GM23248 (cell line): Measurements from ENCODE around the gene C1GALT1. TPM values are rescaled to one million over a fixed set of nuclear protein-coding genes. Genes with fewer than 3 reads are reported as not detected.

Experiments
- DNase-seq: peaks from one replicate; pipeline ENCODE4 v3.0.0-alpha.2; 2015
- H2AFZ ChIP-seq: fragments of 200-600 bp; sonication (generic); 2 replicates; pipeline ENCODE4 v1.6.1; 2016; ENCODE audit warnings: antibody characterized with exemption
- H3F3A ChIP-seq: fragments of 200-600 bp; sonication (generic); 2 replicates; pipeline ENCODE4 v1.6.1; 2016; ENCODE audit warnings: mild to moderate bottlenecking, antibody characterized with exemption, mixed run types; ENCODE audit not compliant: insufficient read depth
- H3K27ac ChIP-seq: fragments of 200-600 bp; sonication (generic); 2 replicates; pipeline ENCODE4 v1.5.1; 2016; ENCODE audit warnings: mild to moderate bottlenecking
- H3K27me3 ChIP-seq: fragments of 200-600 bp; sonication (generic); replicated peaks from 2 replicates; pipeline ENCODE4 v1.6.1; 2016; ENCODE audit warnings: mild to moderate bottlenecking; ENCODE audit not compliant: insufficient read depth
- H3K36me3 ChIP-seq: fragments of 200-600 bp; sonication (generic); 2 replicates; pipeline ENCODE4 v1.6.1; 2016; ENCODE audit warnings: low read depth, mild to moderate bottlenecking
- H3K4me1 ChIP-seq: fragments of 200-600 bp; sonication (generic); 2 replicates; pipeline ENCODE4 v1.6.1; 2016; ENCODE audit warnings: mild to moderate bottlenecking; ENCODE audit not compliant: insufficient read depth
- H3K4me2 ChIP-seq: fragments of 200-600 bp; sonication (generic); one replicate; pipeline ENCODE4 v1.6.1; 2016; ENCODE audit warnings: mild to moderate bottlenecking; ENCODE audit not compliant: unreplicated experiment
- H3K4me3 ChIP-seq: fragments of 200-600 bp; sonication (generic); 2 replicates; pipeline ENCODE4 v1.5.1; 2016; ENCODE audit warnings: mild to moderate bottlenecking
- H3K79me2 ChIP-seq: fragments of 200-600 bp; sonication (generic); 2 replicates; pipeline ENCODE4 v1.6.1; 2016; ENCODE audit warnings: mild to moderate bottlenecking; ENCODE audit not compliant: insufficient read depth
- H3K9ac ChIP-seq: fragments of 200-600 bp; sonication (generic); 2 replicates; pipeline ENCODE4 v1.6.1; 2016; ENCODE audit warnings: mild to moderate bottlenecking
- H3K9me2 ChIP-seq: fragments of 200-600 bp; sonication (generic); 2 replicates; pipeline ENCODE4 v1.6.1; 2016; ENCODE audit warnings: mixed run types, mild to moderate bottlenecking, moderate library complexity; ENCODE audit not compliant: insufficient read depth
- H3K9me3 ChIP-seq: fragments of 200-600 bp; sonication (generic); one replicate; pipeline ENCODE4 v1.6.1; 2017; ENCODE audit warnings: low read depth
- H4K20me1 ChIP-seq: fragments of 200-600 bp; sonication (generic); 2 replicates; pipeline ENCODE4 v1.6.0; 2016; ENCODE audit not compliant: insufficient read depth
- EZH2 ChIP-seq: fragments of 200-600 bp; sonication (generic); IDR thresholded peaks from 2 replicates; pipeline ENCODE4 v1.6.1; 2018; ENCODE audit warnings: antibody characterized with exemption, mild to moderate bottlenecking; ENCODE audit not compliant: insufficient read depth, poor library complexity, severe bottlenecking
- EZH2phosphoT487 ChIP-seq: fragments of 200-600 bp; sonication (generic); IDR thresholded peaks from 2 replicates; pipeline ENCODE4 v1.6.1; 2018; ENCODE audit warnings: antibody characterized with exemption, moderate library complexity, mild to moderate bottlenecking, low read depth; ENCODE audit not compliant: insufficient read depth
- WGBS, 2 experiments: methylation state at CpG; one replicate each; pipeline ENCODE4 v1.1.6; 2015 to 2017; ENCODE audit warnings: low lambda C conversion rate in 2 of 2, low coverage in 1 of 2; ENCODE audit errors: missing lambda C conversion rate in 2 of 2; 5-methylcytosine and 5-hydroxymethylcytosine counted together
- in situ Hi-C: fragments of 300-500 bp; cut with MboI; formaldehyde crosslinking; loops from 2 replicates; pipeline ENCODE4 v1.15.0; 2020
- polyA plus RNA-seq: library from polyadenylated mRNA; unstranded; fragments of >200 nt; fragmentation: Nextera tagmentation; extraction: Ambion mirVana; gene quantifications from 2 replicates; pipeline ENCODE4 v1.2.1, GENCODE V29; 2016
- total RNA-seq: library from RNA; depleted of rRNA; stranded (reverse); fragments of >200 nt; shearing (Covaris generic); gene quantifications from 2 replicates; pipeline ENCODE4 v1.2.3, GENCODE V29; 2014

Gene C1GALT1
- total and polyA plus RNA-seq, 2 experiments from 2014 or later, result 72.7 to 75.2 TPM

DNA sequence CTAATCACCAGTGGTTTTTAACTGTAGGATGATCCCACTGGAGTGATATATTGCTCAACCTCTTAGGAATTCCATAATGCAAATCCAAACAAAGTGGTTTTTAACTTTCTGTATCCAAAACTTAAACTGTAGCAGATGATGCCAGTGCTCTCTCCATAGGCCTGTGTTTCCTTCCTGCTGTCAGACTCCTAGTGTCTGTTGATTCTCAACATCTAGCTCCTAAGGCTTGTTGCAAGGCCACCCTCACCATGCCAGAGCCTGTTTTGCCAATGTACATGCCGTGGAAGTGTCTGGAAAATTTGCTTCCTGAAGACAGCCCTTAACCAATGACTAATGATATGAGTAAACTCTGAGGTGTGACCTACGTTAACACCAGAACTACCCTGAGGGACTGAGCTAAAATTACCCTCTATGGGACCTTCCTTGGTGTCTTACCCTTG lies 39.3 kb downstream of the C1GALT1 start:
- peak overlapping the region; percentile 11; the same call in 1 of the 2 replicates for H3K9ac ChIP-seq
- H3K9me2 ChIP-seq, result no peaks in the 10 kb centered on the region
- TF ChIP-seq EZH2phosphoT487, result 0 out of 2 replicates have a peak, but pooled peaks have one; percentile 18
- no peak for TF ChIP-seq EZH2
- H3K9me3 ChIP-seq, result no peaks in the 10 kb centered on the region
- H2AFZ ChIP-seq, result no peak overlapping the region
- DNase-seq, result peak; percentile 88
- no peaks in the 10 kb centered on the region for H3K27me3 ChIP-seq
- H3K79me2 ChIP-seq, result peaks cover 87% of the 10 kb centered on the region
- peaks cover 4% of the 10 kb centered on the region; the same call in 1 of the 2 replicates for H3K36me3 ChIP-seq
- 0 to 3% methylated on average over 2 of the region's 2 CpGs for WGBS, 2 experiments
- H4K20me1 ChIP-seq, result no peaks in the 10 kb centered on the region
- peaks cover 31% of the 10 kb centered on the region for H3K4me1 ChIP-seq
- peaks cover 26% of the 10 kb centered on the region for H3F3A ChIP-seq
- H3K4me2 ChIP-seq, result peak overlapping the region; percentile 71
- H3K27ac ChIP-seq, result peak overlapping the region; percentile 78
- in situ Hi-C loops, result no loop called here
- peak overlapping the region; percentile 46 for H3K4me3 ChIP-seq

GRCh38 chr7:7223250-7223649 lies 40.9 kb downstream of the C1GALT1 start:
- WGBS, 2 experiments, result 93 to 95% methylated on average over 2 of the region's 2 CpGs
- in situ Hi-C loops, result no loop called here
- no peaks in the 10 kb centered on the region for H3K9me2 ChIP-seq
- peaks cover 31% of the 10 kb centered on the region for H3F3A ChIP-seq
- H2AFZ ChIP-seq, result no peak overlapping the region
- peaks cover 36% of the 10 kb centered on the region for H3K4me1 ChIP-seq
- peaks cover 78% of the 10 kb centered on the region for H3K79me2 ChIP-seq
- H3K27me3 ChIP-seq, result no peaks in the 10 kb centered on the region
- no peak overlapping the region for H3K4me3 ChIP-seq
- H4K20me1 ChIP-seq, result no peaks in the 10 kb centered on the region
- no peak overlapping the region for H3K9ac ChIP-seq
- H3K27ac ChIP-seq, result no peak overlapping the region
- DNase-seq, result no peak
- H3K4me2 ChIP-seq, result no peak overlapping the region
- H3K36me3 ChIP-seq, result 0 out of 2 replicates have a peak, but pooled peaks cover 4% of the 10 kb centered on the region
- H3K9me3 ChIP-seq, result no peaks in the 10 kb centered on the region
- no peak for TF ChIP-seq EZH2
- TF ChIP-seq EZH2phosphoT487, result no peak

DNA sequence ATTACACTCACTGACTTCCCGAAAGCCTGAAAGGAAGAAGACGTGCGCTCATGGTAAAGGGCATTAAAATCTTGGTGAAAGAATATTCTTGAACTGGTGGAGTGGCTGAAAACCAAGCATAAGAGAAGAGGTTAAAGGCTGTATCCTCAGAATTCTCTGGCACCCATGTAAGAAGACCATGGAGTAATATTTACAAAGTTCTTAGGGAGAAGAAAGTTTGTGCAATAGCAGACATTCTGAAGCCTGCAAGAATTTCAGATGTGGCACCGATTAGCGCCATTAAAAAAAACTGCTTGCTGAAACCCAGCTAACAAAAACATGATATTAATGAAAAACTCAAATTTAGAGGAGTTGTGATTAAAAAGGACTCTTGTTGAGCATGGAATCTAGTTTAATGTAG lies 44.1 kb downstream of the C1GALT1 start:
- no peak overlapping the region for H3K9ac ChIP-seq
- no peaks in the 10 kb centered on the region for H3K36me3 ChIP-seq
- no peaks in the 10 kb centered on the region for H3K27me3 ChIP-seq
- in situ Hi-C loops, result no loop called here
- H3K79me2 ChIP-seq, result peaks cover 79% of the 10 kb centered on the region
- no peaks in the 10 kb centered on the region for H3K9me2 ChIP-seq
- H3K4me3 ChIP-seq, result no peak overlapping the region
- no peak overlapping the region for H2AFZ ChIP-seq
- no peaks in the 10 kb centered on the region for H3K9me3 ChIP-seq
- 0 out of 2 replicates have a peak, but pooled peaks cover 9% of the 10 kb centered on the region for H4K20me1 ChIP-seq
- no peak for DNase-seq
- H3K27ac ChIP-seq, result no peak overlapping the region
- peaks cover 28% of the 10 kb centered on the region for H3K4me1 ChIP-seq
- TF ChIP-seq EZH2phosphoT487, result no peak
- no peak for TF ChIP-seq EZH2
- 96 to 97% methylated on average over 5 of the region's 5 CpGs for WGBS, 2 experiments
- no peak overlapping the region for H3K4me2 ChIP-seq
- H3F3A ChIP-seq, result peaks cover 30% of the 10 kb centered on the region

GRCh38 chr7:7228472-7228871 lies 46.1 kb downstream of the C1GALT1 start:
- Histone ChIP-seq H3K4me2 (peak overlapping the region; percentile 59), H3K9me3 (no peaks in the 10 kb centered on the region), H3K79me2 (peaks cover 85% of the 10 kb centered on the region), H3K9me2 (no peaks in the 10 kb centered on the region), H2AFZ (0 out of 2 replicates have a peak overlapping the region, but pooled peaks have one; percentile 40), H3K36me3 (no peaks in the 10 kb centered on the region), H3F3A (peaks cover 17% of the 10 kb centered on the region), H3K4me3 (peak overlapping the region; percentile 16; the same call in 1 of the 2 replicates), H3K4me1 (peaks cover 16% of the 10 kb centered on the region), H3K27ac (peak overlapping the region; percentile 58), H4K20me1 (0 out of 2 replicates have a peak, but pooled peaks cover 9% of the 10 kb centered on the region), H3K9ac (peak overlapping the region; percentile 28), H3K27me3 (no peaks in the 10 kb centered on the region)
- DNase-seq, result peak; percentile 76
- TF ChIP-seq EZH2phosphoT487 (no peak), EZH2 (no peak)
- 6 to 17% methylated on average over 2 of the region's 2 CpGs for WGBS, 2 experiments
- in situ Hi-C loops, result no loop called here
